ENCODE measurements around the gene RAD51B. TPM values are rescaled to one million over a fixed set of nuclear protein-coding genes. Genes with fewer than 3 reads are reported as not detected.

The RAD51B gene
- total and polyA plus RNA-seq, 8 donors = 10.8 to 18.3 (median 14.1) TPM

DNA sequence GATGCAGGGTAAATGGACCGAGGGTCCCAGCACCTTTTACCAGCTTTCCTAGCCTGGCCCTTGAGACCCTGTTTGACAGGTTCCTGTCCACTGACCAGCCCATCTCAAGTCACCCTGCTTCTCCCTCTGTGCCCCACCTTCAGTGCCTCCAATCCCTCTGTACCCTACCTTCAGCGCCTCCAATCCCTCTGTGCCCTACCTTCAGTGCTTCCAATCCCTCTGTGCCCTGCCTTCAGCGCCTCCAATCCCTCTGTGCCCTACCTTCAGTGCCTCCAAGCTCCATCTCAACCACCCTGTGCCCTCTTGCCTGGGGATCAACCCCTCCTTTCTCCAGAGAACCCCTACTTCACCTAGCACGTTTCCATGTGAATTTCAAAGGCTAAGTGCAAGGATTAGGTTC lies 919.0 kb downstream of the RAD51B start:
- H3K4me3 ChIP-seq = no peak overlapping the region
- TF ChIP-seq, protein P1, sequence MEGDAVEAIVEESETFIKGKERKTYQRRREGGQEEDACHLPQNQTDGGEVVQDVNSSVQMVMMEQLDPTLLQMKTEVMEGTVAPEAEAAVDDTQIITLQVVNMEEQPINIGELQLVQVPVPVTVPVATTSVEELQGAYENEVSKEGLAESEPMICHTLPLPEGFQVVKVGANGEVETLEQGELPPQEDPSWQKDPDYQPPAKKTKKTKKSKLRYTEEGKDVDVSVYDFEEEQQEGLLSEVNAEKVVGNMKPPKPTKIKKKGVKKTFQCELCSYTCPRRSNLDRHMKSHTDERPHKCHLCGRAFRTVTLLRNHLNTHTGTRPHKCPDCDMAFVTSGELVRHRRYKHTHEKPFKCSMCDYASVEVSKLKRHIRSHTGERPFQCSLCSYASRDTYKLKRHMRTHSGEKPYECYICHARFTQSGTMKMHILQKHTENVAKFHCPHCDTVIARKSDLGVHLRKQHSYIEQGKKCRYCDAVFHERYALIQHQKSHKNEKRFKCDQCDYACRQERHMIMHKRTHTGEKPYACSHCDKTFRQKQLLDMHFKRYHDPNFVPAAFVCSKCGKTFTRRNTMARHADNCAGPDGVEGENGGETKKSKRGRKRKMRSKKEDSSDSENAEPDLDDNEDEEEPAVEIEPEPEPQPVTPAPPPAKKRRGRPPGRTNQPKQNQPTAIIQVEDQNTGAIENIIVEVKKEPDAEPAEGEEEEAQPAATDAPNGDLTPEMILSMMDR (IDR thresholded peaks at IDR 0.05) = no peak
- peaks cover 0 to 8% of the 10 kb centered on the region in 2 donors for H3K27me3 ChIP-seq
- DNase-seq (no peak), ATAC-seq (no peak)
- H3K27ac ChIP-seq = no peak overlapping the region
- peaks cover 0 to 4% of the 10 kb centered on the region in 2 donors for H3K9me3 ChIP-seq
- H3K36me3 ChIP-seq = no peaks in the 10 kb centered on the region
- intact Hi-C loops (cut with DNase I) = no loop called here
- H3K4me1 ChIP-seq = peaks cover 5 to 52% of the 10 kb centered on the region in 2 donors

DNA sequence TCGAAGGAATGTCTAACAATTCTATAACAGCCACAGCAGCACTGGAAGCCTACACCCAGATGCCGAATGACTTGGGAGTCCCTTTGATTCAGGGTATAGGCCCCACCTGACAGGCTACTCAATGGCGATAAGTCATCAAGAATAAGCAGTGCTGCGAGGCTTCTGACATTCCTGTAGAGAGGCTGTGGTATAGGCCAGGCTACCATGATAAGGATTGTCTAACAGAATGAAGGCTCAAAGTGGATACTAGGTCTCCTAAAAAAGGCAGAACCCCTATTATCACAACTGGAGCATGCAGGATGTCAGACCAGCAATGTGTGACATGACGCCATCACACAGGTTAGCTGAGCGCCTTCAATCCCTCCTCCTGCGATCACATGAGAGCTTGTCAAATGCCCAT lies 920.1 kb downstream of the RAD51B start:
- H3K27ac ChIP-seq = no peak overlapping the region
- ATAC-seq (no peak), DNase-seq (no peak)
- peaks cover 0 to 12% of the 10 kb centered on the region in 2 donors for H3K27me3 ChIP-seq
- intact Hi-C loops (cut with DNase I) = no loop called here
- H3K4me3 ChIP-seq = no peak overlapping the region
- TF ChIP-seq, protein P1 (IDR thresholded peaks at IDR 0.05) = no peak
- H3K4me1 ChIP-seq = peaks cover 2 to 41% of the 10 kb centered on the region in 2 donors
- H3K36me3 ChIP-seq = no peaks in the 10 kb centered on the region
- peaks cover 0 to 4% of the 10 kb centered on the region in 2 donors for H3K9me3 ChIP-seq

DNA sequence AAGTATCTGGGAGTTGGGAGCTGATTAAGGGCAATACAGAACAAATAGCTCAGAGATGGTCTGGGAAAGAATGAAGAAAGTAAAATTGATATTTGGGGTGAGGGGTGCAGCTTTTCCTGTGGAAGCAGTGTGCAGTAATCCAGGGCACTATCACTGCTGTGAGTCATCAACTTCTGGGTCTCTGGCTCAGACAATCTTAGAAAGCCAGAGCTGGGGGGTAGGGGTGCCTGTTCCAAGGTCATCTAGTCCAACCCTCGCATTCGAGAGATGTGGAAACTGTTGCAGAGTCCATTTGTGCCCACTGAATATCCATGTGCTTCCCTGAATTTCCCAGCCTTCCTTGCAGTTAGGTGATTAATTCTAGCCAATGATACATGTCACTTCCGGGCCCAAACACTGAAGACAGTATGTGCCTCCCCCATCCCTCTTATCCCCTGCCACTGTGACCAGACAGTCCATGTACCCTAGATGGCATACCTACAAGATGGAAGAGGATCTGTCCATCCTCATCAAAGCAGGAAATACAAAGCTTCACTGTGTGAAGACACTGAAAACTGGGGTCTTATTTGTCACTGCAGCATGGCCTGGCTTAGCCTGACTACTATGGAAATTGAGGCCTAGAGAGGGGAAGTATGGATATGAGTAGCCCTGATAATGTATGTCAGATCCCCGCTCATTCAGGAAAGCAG lies 921.4 kb downstream of the RAD51B start:
- H3K27ac ChIP-seq = peak overlapping the region in 1 of 2 donors; percentile 86
- no peak for ATAC-seq

DNA sequence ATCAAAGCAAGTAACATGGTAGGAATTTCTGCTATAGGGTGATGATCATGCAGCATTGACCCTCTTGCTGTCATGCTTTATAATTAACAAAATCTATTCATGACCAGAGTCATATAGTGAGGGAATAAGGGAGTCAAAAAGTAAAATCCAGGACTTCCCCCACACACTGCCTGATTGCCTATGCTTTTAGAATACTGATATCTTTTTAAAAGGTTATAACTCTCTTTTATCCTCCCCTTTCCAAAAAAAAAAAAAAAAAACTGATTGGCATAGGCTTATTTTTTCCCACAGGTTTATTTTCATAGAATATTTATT lies 921.9 kb downstream of the RAD51B start:
- no peak for ATAC-seq
- Histone ChIP-seq H3K36me3 (no peaks in the 10 kb centered on the region), H3K4me1 (peaks cover 0 to 26% of the 10 kb centered on the region in 2 donors), H3K4me3 (no peak overlapping the region), H3K27ac (peak overlapping the region in 1 of 2 donors; percentile 86), H3K27me3 (peaks cover 0 to 28% of the 10 kb centered on the region in 2 donors), H3K9me3 (peaks cover 0 to 4% of the 10 kb centered on the region in 2 donors)
- TF ChIP-seq, protein P1 (IDR thresholded peaks at IDR 0.05) = no peak
- intact Hi-C loops (cut with DNase I) = no loop called here
- no peak for DNase-seq

More for the DNA sequence above, 921.4 kb downstream of the RAD51B start:
- TF ChIP-seq, protein P1 (IDR thresholded peaks at IDR 0.05) = no peak
- Histone ChIP-seq H3K27me3 (peaks cover 0 to 23% of the 10 kb centered on the region in 2 donors), H3K9me3 (peaks cover 0 to 4% of the 10 kb centered on the region in 2 donors), H3K4me3 (no peak overlapping the region), H3K4me1 (peaks cover 0 to 28% of the 10 kb centered on the region in 2 donors), H3K36me3 (no peaks in the 10 kb centered on the region)
- no peak for DNase-seq
- intact Hi-C loops (cut with DNase I) = no loop called here

DNA sequence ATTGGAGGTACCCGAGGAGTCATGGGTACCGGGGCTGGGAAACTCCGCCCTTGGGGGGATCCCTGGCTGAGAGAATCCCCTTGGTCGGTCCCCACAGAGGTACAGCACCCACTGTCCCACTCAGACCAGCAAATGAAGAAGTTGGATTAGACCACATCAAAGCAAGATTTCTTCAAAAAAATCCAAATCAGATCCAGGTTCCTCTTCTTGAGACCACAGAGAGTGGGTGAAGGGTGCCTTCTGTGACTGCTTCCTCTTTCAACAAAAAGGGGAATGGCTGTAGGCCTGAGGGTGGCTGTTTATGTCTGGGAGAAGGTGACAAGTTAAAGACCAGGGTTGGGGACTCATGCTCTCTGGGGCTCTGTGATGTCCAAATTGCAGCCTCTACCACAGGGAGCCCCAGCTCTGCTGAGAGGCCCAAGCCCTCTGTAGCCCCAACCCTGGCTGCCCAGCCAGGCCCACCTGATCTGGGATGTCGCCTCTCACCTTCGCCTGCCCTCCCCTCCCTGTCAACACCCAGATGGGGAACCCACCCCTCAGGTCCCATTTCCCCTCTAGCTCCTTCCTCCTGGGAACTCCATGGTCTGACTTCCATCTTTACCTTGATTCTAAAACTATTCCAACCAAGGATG lies 922.4 kb downstream of the RAD51B start:
- ATAC-seq = peak; percentile 84

More for the DNA sequence above, 922.4 kb downstream of the RAD51B start:
- peaks cover 0 to 34% of the 10 kb centered on the region in 2 donors for H3K27me3 ChIP-seq
- TF ChIP-seq, protein P1 (IDR thresholded peaks at IDR 0.05) = no peak
- no peak overlapping the region for H3K4me3 ChIP-seq
- intact Hi-C loops (cut with DNase I) = no loop called here
- DNase-seq = peak in 1 of 4 donors; percentile 65
- H3K4me1 ChIP-seq = peaks cover 0 to 22% of the 10 kb centered on the region in 2 donors
- H3K36me3 ChIP-seq = no peaks in the 10 kb centered on the region
- peaks cover 0 to 4% of the 10 kb centered on the region in 2 donors for H3K9me3 ChIP-seq
- H3K27ac ChIP-seq = peak overlapping the region in 1 of 2 donors; percentile 86

Measured in left lung (tissue), 10 donors.